22Rv1 (cell line): ENCODE measurements around the gene ZBTB9.

ENCODE experiments used
- H3K27ac ChIP-seq: fragments of 450-650 bp; 2 replicates; pipeline ENCODE4 v1.5.1; 2017
- CTCF ChIP-seq: fragments of 450-650 bp; IDR thresholded peaks from 2 replicates; pipeline ENCODE4 v1.5.1; 2017; ENCODE audit warnings: mild to moderate bottlenecking
- ZFX ChIP-seq: fragments of 450-650 bp; IDR thresholded peaks from 2 replicates; pipeline ENCODE4 v1.6.1; 2017; ENCODE audit warnings: antibody characterized with exemption, borderline replicate concordance

Gene ZBTB9

DNA sequence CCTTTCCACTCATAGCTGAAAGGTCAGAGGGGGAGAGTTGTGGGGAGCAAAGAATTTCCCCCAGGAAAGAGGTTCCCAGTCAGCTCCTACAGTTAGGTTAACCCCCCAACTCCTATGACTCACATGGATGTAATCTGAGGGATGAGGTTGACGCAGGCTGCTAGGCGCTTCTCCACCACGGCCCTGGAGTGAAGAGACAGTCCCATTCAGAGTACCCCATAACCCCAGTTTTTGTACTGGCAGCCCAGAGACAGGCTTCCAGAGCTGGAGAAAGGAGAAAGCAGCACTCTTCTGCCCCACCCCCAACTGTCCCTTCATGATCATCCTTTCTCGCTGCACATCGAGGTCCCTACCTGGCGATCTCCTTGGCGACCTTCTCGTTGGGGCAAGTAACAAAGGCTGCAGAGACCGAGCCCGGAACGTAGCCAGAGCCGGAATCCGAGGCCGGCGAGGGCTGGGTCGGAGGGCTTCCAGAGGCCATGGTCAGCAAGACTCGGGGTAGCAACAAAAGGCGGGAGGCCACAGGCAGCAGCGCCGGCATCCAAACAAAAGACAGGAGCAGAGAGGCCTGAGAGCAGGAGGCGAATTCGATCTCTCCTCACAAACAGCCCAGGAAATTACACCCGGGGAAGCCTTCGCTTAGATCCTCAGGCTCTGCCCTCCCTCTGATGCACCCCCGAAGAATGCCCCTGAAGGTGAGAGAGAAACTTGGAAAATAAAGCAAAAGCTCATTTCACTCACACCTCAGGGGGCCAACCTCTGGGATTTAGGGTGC lies 37.1 kb upstream of the ZBTB9 start:
- TF ChIP-seq ZFX: no peak
- no peak for TF ChIP-seq CTCF
- H3K27ac ChIP-seq: peak overlapping the region; percentile 88

GRCh38 chr6:33417903-33418689 lies 36.3 kb upstream of the ZBTB9 start, which contains the start of gene CUTA:
TSS of gene CUTA (minus strand) at chr6:33418107. CDS start at chr6:33418000, 107 bp downstream.
- peak within 1 kb of the TSS; percentile 88 for H3K27ac ChIP-seq
- peak; percentile 43 for TF ChIP-seq CTCF
- TF ChIP-seq ZFX: no peak

- TF ChIP-seq CTCF (no peak), ZFX (no peak)
These were observed 35.6 kb upstream of the ZBTB9 start for GRCh38 chr6:33418690-33419291.

GRCh38 chr6:33419580-33420490 lies 34.5 kb upstream of the ZBTB9 start, which contains the start of gene SYNGAP1:
TSS of gene SYNGAP1 (plus strand) at chr6:33420065. CDS start at chr6:33420265, 200 bp downstream.
- peak within 1 kb of the TSS; percentile 88 for H3K27ac ChIP-seq
- TF ChIP-seq CTCF (no peak), ZFX (no peak)

More at GRCh38 chr6:33418690-33419291, 35.6 kb upstream of the ZBTB9 start:
- peak overlapping the region; percentile 88 for H3K27ac ChIP-seq

- TF ChIP-seq CTCF: no peak
- no peak for TF ChIP-seq ZFX
- no peak overlapping the region for H3K27ac ChIP-seq
These were observed 33.7 kb upstream of the ZBTB9 start for GRCh38 chr6:33420491-33421343.

DNA sequence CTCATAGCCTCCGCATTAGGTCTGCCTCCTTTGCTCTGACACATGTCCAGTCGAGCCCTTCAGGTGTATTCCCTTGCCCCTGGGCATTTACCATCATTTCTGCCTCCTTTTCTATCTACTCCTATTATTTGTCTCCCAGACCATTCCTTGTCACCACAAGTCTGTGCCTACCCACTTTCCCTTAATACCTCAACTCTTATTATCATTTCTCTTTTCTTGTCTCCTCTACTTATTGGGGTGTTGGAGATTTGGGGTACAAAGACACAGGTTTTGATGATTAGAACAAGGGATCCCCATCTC lies 33.1 kb upstream of the ZBTB9 start:
- H3K27ac ChIP-seq: no peak overlapping the region
- TF ChIP-seq CTCF (no peak), ZFX (no peak)
